NCI-H1436 treated with DMSO at 0.1 percent for 48 hours (cell line): Measurements from ENCODE around the gene SLC44A4.
"Not testable (repeated sequence)": the region's sequence is repeated elsewhere in the genome, so short reads cannot be mapped to it uniquely, and the experiment has no call there.

Experiments used
- DNase-seq: peaks from one replicate; lab custom pipeline; 2025; lab: John Stamatoyannopoulos, UW

Gene SLC44A4

DNA sequence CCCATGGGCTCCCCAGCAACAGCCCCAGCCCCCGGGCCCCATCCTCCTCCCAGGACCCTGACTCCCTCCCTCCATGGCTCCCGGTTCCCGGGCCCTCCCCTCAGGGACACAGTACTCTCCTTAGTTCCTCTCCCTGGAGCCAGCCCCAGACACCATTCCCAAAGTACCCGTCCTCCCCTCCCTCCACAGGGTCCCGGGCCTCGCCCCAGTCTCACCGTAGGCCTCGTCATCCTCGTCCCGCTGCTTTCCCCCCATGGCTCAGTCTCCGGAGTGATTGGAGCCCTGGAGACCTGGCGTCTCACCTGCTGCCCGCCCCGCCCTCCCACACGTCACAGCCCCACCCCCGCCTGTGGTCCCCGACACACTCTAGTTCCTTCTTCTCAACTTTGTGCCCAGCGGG is at the start of gene SLC44A4:
SLC44A4 (minus strand) TSS at position 272 of the 400 bp plus-strand sequence; CDS start at position 255, 17 bp downstream.
- DNase-seq, result no peak

DNA sequence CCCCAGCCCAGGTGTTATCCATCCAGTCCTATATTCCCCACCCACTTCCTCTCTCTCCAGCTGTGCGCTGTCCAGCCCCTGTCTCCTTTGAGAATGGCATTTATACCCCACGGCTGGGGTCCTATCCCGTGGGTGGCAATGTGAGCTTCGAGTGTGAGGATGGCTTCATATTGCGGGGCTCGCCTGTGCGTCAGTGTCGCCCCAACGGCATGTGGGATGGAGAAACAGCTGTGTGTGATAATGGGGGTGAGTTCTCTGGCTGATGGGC is 49.8 kb upstream of the SLC44A4 start:
- no peak for DNase-seq

DNA sequence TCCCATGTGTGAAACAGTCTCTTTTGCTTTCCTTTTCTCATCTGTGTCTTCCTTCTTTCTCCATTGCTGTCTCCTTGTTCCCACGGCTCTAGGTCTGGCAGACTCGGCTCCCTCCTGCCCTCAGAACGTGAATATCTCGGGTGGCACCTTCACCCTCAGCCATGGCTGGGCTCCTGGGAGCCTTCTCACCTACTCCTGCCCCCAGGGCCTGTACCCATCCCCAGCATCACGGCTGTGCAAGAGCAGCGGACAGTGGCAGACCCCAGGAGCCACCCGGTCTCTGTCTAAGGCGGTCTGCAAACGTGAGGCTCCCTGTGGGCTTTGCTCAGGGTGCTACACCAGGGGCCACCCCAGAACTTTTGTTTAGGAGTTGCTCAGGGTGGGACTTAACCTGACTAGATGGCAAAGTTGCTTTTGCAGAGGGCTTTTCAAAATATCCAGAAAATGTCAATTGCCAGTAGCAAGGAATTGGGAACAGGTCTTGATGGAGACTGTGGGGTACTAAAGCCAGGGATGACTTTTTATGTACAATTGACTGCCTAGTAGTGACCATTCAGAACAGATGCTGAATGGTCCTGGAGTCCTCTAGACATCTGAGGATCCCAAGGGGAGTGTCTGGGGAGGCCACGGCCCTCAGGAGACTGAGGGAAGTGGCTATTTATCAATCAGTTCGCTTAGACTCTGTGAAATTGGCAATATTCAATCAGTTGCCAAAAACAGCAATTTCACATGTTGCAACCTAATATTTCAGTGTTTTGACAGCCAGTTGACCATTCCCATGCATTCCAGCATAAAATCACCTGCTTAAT is 49.3 kb upstream of the SLC44A4 start:
- no peak for DNase-seq

DNA sequence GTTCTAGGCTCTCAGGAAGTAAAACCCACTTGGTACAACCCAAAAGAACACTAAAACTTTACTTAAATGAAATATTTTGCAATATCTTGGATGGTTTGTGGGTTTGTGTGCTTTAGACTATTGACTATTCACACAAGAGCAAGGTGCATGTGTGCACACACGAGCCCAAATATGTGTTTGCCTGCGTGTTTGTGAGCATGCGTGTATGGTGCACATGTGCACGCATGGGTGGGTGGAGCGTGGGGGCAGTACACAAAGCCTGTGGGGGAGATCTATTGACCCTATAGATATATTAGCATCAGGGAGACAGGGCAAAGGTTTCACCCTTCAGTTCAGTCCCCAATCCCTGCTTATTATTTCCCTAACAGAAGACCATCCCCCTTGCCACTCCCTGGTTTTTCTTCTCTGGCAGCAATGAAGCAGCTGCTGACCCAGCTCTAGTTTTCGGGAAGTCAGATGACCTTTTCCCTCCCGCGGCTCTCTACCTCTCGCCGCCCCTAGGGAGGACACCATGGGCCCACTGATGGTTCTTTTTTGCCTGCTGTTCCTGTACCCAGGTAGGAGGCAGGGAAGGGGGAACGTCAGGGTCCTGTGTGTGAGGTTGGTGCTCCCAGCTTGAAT is 48.6 kb upstream of the SLC44A4 start, which contains the start of gene C2:
C2 (plus strand) TSS at position 476 of the 621 bp plus-strand sequence; CDS start at position 512, 36 bp downstream.
- DNase-seq, result no peak

DNA sequence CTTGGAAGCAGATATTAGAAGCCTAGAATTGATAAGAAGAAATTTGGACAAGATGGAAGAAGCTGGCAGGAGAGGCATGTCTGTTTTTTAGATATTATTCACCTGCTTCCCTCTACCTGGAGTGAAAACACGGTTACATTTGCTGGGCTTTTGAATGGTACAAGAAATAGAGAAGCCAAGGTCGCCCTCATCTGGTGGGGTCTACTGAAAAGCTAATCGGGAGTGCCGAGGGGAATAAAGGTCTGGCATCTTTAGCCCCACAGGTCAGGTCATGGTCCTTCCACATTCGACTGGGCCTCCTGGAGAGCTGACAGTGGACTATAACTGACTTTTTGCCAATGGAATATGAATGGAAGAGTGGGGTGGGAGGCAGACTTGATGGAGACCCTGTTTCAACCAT is 44.1 kb upstream of the SLC44A4 start:
- no peak for DNase-seq

DNA sequence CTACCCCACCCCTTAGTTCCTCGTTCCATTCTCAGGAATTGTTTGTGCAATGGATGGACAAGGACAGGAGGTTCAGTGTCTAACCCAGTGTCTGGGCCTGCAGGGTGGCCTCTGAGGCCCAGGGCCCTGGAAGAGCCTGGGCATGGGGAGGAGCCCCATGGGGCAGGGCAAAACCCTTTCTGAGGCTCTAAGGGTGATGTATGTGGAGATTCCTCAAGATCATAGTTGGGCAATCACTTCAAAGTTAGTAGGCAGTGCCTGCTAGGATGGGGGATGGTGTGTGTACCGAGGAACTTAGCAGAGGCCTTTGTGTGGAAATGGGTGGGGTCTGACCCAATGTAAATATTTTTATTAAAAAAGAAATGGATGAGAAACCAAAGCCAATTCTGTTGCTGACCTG is 42.0 kb upstream of the SLC44A4 start:
- no peak for DNase-seq

DNA sequence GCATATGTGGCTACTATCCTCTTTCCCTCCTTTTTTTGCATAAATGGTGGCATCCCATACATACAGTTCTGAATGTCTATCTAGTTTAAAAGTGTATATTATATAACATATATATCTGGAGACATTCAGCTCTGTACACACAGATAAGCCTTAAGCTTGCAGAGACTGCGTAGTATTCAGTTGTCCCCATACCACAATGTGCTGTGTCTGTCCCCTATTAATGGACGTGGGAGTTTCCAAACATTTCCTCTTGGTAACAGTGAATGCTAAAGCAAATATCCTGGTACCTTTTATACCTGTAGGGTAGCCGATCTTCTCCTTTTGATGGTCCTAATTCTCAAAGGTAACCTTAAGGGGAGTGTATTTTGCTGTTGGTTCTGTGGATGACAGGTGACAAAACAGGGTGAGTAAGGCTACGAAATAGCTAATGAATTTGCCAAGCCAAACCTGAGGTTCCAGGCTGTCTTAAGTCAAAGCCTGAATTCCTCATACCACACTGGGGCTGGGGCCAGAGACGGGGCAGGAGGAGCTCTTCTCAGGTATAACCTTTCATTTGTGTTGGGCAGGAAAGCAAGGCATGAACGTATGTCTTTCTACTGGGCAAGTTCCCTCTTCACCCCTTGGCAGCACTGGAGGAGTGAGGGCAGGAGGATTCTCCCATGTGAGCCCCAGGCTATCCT is 41.0 kb upstream of the SLC44A4 start:
- no peak for DNase-seq

DNA sequence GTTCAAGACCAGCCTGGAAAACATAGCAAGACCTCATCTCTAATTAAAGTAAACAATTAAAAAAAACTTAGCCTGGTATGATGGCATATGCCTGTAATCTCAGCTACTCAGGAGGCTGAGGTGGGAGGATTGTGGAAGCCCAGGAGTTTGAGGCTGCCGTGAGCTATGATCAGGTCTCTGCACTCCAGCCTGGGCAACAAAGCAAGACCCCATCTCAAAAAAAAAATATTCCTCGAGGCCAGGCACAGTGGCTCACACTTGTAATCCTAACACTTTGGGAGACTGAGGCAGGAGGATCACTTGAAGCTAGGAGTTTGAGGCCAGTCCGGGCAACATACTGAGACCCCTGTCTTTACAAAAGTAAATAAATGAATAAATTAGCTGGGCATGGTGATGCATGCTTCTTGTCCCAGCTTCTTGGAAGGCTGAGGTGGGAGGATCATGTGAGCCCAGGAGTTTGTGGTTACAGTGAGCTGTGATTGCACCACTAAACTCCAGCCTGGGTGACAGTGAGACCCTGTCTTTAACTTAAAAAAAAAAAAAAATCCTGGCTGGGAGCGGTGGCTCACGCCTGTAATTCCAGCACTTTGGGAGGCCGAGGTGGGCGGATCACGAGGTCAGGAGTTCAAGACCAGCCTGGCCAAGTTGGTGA is 39.4 kb upstream of the SLC44A4 start:
- no peak for DNase-seq

DNA sequence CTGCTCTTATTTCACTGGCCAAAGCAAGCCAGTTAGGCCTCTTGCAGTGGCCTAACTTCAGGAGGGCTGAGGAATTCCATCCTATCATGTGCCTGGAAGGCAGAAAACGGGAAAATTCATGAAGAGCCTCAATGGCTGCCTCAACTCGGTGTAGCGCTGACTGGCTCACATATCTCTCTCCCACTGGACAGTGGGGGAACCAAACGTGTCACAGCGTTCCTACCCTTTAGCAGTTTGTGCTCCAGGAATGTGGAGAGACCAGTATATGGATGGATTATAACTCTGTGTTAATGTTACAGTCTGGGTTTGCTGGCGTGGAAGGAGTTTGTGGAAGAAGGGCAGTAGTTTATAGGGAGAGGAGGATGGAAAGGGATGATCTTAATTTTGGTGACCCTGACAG is 37.0 kb upstream of the SLC44A4 start:
- no peak for DNase-seq

DNA sequence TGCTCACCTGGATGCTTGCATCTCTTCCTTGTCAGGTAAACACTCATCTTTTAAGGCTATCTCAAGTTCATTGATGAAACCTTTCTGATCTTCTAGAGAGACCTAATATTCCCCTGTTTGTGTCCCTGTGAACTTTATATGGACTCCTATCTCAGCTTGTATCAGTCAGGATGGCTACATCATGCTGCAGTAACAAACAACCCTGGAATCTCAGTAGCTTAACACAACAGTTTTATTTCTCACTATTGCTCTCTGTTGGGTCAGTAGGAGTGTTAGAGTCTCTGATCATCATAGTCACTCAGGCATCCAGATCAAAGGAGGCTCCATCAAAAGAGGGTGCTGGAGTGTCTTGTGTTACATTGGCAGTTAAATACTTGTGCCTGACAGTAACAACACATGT is 36.6 kb upstream of the SLC44A4 start:
- no peak for DNase-seq

DNA sequence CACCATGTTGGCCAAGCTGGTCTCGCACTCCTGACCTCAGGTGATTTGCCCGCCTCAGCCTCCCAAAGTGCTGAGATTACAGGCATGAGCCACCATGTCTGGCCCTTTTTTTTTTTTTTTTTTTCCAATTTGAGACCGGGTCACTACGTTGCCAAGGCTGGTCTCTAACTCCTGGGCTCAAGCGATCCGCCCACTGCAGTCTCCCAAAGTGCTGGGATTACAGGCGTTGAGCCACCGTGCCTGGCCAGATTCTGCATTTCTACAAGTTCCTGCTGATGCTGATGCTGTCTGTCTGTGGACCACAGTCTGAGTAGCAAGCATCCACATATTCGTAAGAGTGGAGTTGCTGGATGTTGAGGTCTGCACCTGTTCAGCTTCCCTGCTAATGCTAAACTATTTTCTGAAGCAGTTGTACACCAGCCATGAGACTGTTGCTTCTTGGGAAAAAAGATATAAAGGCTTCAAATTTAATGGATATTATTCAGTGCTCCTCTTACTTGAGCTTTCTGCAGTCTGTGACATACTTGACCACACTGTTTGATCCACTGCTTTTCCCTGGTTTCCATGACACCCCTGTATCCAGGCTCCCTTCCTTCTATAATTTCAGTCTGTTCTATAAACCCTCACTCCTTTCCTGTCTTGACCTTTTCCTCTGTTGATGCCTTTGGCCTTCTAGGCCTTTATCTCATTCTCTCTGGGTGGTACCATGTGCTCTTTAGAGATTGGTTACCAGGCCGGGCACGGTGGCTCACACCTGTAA is 33.2 kb upstream of the SLC44A4 start:
- no peak for DNase-seq

DNA sequence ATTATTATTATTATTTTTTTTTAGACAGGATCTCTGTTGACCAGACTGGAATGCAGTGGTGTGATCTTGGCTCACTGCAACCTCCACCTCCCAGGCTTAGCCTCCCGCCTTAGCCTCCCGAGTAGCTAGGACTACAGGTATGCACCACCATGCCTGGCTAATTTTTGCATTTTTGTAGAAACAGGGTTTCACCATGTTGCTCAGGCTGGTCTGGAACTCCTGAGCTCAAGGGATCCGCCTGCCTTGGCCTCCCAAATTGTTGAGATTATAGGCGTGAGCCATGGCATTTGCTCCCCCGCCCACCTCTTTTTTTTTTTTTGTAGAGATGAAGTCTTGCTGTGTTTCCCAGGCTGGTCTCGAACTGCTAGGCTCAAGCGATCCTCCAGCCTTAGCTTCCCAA is 30.5 kb upstream of the SLC44A4 start:
- DNase-seq, result not testable (repeated sequence)

DNA sequence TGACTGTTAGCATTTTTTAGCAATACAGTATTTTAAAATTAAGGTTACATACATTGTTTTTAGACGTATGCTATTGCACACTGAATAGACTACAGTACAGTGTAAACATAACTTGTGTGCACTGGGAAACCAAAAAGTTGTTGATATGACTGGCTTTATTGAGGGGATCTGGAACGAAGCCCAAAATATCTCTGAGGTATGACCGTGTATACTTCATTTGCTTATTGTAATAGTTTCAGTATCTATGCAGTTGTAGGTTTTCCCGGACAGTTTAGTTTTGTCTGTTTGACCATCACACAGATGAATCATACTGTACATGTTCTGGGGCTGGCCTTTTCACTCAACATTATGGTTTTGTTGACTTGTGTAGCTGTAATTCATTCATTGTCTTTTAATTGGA is 30.0 kb upstream of the SLC44A4 start:
- DNase-seq, result no peak

DNA sequence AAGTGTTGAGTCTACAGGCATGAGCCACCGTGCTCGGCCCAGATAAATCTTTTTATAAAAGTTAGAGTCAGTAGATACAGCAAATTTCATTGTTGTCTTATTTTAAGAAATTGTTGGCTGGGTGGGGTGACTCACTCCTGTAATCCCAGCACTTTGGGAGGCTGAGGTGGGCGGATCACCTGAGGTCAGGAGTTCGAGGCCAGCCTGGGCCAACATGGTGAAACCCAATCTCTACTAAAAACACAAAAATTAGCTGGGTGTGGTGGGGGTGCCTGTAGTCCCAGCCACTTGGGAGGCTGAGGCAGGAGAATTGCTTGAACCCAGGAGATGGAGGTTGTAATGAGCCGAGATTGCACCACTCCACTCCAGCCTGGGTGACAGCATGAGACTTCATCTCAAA is 29.5 kb upstream of the SLC44A4 start:
- not testable (repeated sequence) for DNase-seq

DNA sequence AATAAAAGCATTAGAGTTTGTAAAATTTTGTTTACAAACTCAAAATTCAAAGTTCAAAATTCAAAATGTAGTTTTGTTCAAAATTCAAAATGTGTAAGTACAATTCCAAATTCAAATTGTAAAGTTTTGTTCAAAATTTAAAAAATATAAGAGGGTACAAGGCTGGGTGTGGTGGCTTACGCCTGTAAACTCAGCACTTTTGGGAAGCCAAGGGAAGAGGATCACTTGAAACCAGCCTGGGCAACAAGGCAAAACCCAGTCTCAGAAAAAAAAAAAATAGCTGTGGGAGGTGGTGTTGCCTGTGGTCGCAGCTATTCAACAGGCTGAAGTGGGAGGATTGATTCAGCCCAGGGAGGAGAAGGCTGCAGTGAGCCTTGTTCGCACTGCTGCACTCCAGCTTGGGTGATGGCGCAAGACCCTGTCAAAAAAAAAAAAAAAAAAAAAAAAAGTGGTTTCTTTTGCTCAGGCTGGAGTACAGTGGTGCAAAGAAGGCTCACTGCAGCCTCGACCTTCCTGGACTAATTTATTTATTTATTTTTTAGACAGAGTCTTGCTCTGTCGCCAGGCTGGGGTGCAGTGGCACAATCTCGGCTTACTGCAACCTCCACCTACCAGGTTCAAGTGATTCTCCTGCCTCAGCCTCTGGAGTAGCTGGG is 28.5 kb upstream of the SLC44A4 start:
- DNase-seq, result no peak

DNA sequence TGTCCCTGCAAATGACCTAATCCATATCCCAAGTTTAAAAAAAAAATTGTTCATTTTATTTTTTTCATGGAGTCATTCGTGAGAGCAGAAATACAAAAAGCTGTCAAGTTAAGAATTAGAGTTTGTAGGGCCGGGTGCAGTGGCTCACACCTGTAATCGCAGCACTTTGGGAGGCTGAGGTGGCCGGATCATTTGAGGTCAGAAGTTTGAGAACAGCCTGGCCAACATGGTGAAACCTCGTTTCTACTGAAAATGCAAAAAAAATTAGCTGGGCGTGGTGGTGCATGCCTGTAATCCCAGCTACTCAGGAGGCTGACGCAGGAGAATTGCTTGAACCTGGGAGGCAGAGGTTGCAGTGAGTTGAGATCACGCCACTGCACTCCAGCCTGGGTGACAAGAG is 27.9 kb upstream of the SLC44A4 start:
- not testable (repeated sequence) for DNase-seq

DNA sequence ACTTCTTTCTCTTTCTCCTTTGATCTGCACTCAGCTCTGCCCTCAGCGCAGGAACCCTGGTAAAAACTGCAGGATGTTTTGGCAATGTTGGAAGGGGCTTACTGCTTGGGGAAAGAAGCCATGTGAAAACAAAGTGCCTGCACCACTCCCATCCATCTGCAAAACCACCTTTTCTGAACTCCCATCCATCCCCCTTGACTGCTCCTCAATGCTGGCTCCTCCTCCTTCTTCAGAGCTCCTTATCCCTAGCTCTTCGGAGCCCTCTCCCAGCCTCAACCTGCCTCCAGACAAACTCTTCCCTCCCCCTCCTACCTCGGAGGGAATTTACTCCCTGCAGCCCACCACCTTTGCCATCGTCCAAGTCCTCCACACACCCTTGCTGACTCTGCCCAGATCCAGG is 27.3 kb upstream of the SLC44A4 start:
- no peak for DNase-seq

DNA sequence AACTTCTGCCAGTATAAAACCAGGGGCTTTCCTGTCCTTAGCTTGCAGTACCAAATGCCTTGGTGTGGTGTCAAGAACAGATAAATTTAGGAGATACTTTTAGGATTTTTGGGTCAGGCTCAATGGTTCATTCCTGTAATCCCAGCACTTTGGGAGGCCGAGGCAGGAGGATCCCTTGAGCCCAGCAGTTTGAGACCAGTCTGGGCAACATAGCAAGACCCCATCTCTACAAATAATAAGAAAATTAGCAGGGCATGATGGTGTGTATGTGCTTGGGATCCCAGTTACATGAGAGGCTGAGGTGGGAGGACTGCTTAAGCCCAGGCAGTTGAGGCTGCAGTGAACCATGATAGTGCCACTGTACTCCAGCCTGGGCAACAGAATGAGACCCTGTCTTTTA is 26.2 kb upstream of the SLC44A4 start:
- DNase-seq, result no peak

DNA sequence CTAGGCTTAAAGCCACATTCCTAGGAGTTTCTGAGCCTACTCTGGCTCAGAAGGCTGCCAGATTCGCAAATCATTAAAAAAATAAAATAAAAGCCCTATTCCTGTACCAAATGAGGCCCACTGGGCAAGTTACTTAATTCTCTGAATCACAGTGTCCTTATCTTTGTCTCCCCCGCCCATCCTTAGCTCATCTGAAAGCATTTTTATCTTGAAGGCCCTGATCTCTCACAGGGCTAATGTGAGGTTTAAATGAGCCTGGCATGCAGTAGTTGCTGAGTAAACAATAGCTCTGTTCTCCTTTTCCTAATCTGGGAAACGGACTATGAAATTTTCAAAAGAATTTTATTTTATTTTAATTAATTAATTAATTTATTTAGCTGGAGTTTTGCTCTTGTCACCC is 25.2 kb upstream of the SLC44A4 start:
- DNase-seq, result no peak

DNA sequence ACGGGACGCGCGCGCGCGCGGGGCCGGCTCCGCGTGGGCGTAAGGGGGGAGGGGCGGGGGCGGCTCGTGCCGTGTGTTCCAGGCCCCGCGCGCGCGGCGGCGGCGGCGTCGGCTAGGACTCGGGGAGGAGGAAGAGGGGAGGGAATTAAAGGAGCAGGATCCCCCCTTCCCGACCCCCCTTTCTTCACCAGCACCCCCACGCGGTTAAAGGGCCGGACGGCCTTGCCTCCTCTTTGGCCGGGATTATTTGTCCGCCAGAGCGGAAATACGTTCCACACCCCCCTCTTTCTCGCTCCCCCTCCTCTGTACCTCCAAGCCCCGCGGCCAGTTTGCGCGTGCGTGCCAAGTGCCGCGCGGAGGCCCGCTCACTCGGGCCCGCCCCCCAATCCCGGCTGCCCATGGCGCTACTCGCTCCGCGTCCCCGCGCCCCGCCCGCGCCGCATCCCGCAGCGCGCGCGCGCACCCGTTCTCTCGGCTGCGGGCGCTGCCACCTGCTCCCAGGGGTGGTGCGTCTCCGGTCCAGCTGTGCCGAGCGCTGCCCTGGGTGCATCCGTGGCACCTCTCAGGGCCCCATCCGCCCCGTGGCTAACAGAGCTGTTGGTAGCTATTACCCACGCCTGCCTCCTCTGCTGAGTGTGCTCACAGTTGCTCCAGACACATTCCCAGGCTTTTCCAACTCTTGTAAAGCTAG is 23.3 kb upstream of the SLC44A4 start, which contains the start of gene ZBTB12:
ZBTB12 (minus strand) TSS at position 134 of the 691 bp plus-strand sequence. CDS start 781 bp downstream, outside the sequence.
- peak; percentile 67 for DNase-seq
